Tibial artery (tissue), 4 donors: ENCODE data around the gene CHMP5.

Experiments
- DNase-seq, 2 donors: peaks; one replicate each; pipeline ENCODE4 v3.0.0-alpha.2; 2019
- H3K27ac ChIP-seq, 2 donors: fragments of 200-600 bp; sonication (generic) in 1 of 2; 1 replicate in 1 of 2; 2 replicates in 1 of 2; pipeline ENCODE4 v1.5.1; 2018 to 2019; ENCODE audit warnings: mild to moderate bottlenecking in 1 of 2
- H3K27me3 ChIP-seq, 2 donors: fragments of 200-600 bp; sonication (generic) in 1 of 2; one replicate each; pipeline versions ENCODE4 v1.5.1 to v1.6.0; 2016 to 2019
- H3K36me3 ChIP-seq, 3 donors: fragments of 200-600 bp; sonication (generic) in 2 of 3; one replicate each; pipeline ENCODE4 v1.5.1; 2016 to 2019; ENCODE audit warnings: mild to moderate bottlenecking in 2 of 3
- H3K4me1 ChIP-seq, 4 donors: fragments of 200-600 bp; sonication (generic) in 2 of 4; 1 replicate in 3 of 4; 2 replicates in 1 of 4; pipeline ENCODE4 v1.5.1; 2016 to 2019
- H3K4me3 ChIP-seq, 2 donors: fragments of 200-600 bp; sonication (generic) in 1 of 2; 1 replicate in 1 of 2; 2 replicates in 1 of 2; pipeline ENCODE4 v1.5.1; 2018 to 2019; ENCODE audit warnings: mild to moderate bottlenecking in 2 of 2
- H3K9me3 ChIP-seq, 3 donors: fragments of 200-600 bp; sonication (generic) in 1 of 3; one replicate each; pipeline ENCODE4 v1.5.1; 2016 to 2019
- intact Hi-C: fragments of 100-400 bp; cut with DNase I; formaldehyde crosslinking; loops from one replicate; pipeline ENCODE4 v1.15.0; 2023; ENCODE audit warnings: low total_unique reads
- TF ChIP-seq, protein P1 (sequence below), 2 experiments: fragments of 200-600 bp in 1 of 2; fragments of 450-650 bp in 1 of 2; IDR thresholded peaks; one replicate each; pipeline ENCODE4 v1.5.1; 2017 to 2019; ENCODE audit warnings: antibody characterized with exemption in 2 of 2, mild to moderate bottlenecking in 1 of 2, moderate library complexity in 1 of 2

Gene CHMP5

GRCh38 chr9:33236571-33236970 lies 28.3 kb upstream of the CHMP5 start:
- Histone ChIP-seq H3K36me3 (no peaks in the 10 kb centered on the region), H3K27me3 (peaks cover 0 to 11% of the 10 kb centered on the region in 2 donors), H3K4me1 (peaks cover 0 to 6% (median 0%) of the 10 kb centered on the region in 4 donors), H3K9me3 (no peaks in the 10 kb centered on the region), H3K4me3 (no peak overlapping the region), H3K27ac (no peak overlapping the region)
- DNase-seq = no peak
- TF ChIP-seq, protein P1, sequence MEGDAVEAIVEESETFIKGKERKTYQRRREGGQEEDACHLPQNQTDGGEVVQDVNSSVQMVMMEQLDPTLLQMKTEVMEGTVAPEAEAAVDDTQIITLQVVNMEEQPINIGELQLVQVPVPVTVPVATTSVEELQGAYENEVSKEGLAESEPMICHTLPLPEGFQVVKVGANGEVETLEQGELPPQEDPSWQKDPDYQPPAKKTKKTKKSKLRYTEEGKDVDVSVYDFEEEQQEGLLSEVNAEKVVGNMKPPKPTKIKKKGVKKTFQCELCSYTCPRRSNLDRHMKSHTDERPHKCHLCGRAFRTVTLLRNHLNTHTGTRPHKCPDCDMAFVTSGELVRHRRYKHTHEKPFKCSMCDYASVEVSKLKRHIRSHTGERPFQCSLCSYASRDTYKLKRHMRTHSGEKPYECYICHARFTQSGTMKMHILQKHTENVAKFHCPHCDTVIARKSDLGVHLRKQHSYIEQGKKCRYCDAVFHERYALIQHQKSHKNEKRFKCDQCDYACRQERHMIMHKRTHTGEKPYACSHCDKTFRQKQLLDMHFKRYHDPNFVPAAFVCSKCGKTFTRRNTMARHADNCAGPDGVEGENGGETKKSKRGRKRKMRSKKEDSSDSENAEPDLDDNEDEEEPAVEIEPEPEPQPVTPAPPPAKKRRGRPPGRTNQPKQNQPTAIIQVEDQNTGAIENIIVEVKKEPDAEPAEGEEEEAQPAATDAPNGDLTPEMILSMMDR (IDR thresholded peaks at IDR 0.05) = no peak
- intact Hi-C loops = no loop called here

DNA sequence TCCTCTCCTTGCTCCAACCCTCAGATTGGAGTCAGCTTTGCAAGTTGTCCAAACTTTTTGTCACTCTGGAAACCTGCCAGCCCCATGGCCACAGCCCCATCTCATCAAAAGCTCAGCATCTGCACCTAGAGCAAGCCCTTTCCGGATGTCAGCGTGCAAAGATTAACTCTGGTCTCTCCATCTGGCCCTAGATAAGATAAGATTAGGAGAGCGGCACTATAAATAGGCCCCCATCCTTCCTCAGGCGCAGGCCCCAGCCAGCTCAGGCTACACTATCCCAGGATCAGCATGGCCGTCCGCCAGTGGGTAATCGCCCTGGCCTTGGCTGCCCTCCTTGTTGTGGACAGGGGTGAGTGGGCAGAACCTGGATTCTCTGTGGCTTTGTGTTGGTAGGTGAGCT lies 24.9 kb upstream of the CHMP5 start, which contains the start of gene SPINK4:
Gene SPINK4 (plus strand): TSS at position 247 of the 400 bp plus-strand sequence. CDS start 42 bp downstream, at position 289.
- no peak for DNase-seq
- TF ChIP-seq, protein P1 (IDR thresholded peaks at IDR 0.05) = no peak
- Histone ChIP-seq H3K27ac (no peak within 1 kb of the TSS), H3K27me3 (peaks cover 0 to 13% of the 10 kb centered on the region in 2 donors), H3K36me3 (no peaks in the 10 kb centered on the region), H3K4me3 (no peak within 1 kb of the TSS), H3K4me1 (no peaks in the 10 kb centered on the region), H3K9me3 (no peaks in the 10 kb centered on the region)
- intact Hi-C loops = no loop called here

DNA sequence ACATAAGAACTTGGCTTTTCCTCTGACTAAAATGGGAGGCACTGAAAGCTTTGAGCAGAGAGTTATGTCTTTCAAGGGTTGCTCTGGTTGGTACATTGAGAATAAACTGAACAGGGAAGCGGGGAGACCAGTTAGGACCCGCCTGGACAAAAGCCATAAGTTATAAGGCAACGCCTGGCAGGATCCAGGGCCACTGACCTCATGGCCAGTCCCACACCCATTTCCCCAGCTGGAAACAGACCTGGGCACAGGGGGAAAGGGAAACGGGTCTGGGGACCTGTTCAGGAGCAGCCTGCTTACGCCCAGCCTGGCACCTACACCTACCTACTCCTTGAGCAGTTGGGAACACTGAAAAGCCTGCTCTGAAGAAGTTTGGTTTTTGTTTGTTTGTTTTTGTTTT lies 23.6 kb upstream of the CHMP5 start:
- TF ChIP-seq, protein P1 (IDR thresholded peaks at IDR 0.05) = no peak
- Histone ChIP-seq H3K27me3 (peaks cover 0 to 9% of the 10 kb centered on the region in 2 donors), H3K4me3 (no peak overlapping the region), H3K36me3 (no peaks in the 10 kb centered on the region), H3K9me3 (no peaks in the 10 kb centered on the region), H3K4me1 (no peaks in the 10 kb centered on the region), H3K27ac (no peak overlapping the region)
- DNase-seq = peak in 1 of 2 donors; percentile 51
- intact Hi-C loops = no loop called here

DNA sequence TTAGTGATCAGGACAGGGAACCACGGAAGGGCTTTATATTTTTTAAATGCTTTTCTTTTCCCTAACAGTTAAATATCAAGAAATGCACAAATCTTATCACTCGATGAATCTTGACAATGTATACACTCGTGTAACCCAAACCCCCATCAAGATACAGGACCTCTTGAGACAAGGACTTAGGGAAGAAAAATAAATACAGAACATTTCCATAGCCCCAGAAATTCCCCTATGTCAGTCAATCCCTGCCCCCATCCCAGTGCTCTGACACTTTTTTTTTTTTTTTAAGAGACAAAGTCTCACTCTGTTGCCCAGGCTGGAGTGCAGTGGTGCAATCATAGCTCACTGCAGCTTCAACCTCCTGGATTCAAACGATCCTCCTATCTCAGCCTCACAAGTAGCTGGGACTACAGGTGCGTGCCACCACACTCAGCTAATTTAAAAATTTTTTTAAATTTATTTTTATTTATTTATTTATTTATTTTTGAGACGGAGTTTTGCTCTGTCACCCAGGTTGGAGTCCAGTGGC lies 22.2 kb upstream of the CHMP5 start:
- intact Hi-C loops = no loop called here

DNA sequence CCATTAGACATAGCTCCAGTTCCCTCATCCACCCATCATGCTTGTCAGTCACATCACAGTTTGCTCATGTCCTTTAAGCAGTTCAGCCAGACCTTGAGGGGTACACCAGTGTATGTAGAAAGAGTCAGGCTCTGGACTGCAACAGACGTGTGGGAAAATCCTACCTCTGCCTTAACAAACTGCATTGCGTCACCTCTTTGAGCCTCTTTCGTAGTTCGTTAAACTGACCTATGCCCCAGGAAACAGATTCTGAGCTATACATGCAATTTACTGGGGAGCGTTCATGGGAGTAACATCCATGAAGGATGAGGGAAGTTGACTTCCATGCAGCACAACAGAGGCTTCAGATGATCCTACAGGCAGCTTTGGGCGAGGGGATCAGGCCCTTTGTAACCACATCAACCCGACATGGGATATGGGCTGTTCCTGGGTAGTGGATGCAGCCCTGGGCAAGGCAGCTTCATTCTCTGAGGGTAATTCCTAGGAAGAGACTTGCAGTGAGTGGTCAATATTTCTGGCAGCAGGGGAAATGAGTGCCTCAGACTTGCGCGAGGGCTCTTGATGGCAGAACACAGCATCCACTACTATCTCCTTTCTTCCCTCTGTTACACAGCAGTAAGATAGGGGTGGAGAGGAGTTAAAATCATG lies 20.6 kb upstream of the CHMP5 start:
- intact Hi-C loops = no loop called here
- DNase-seq = no peak
- H3K36me3 ChIP-seq = peaks cover 0 to 12% (median 0%) of the 10 kb centered on the region in 3 donors

More for the DNA sequence above, 22.2 kb upstream of the CHMP5 start:
- Histone ChIP-seq H3K27ac (no peak overlapping the region), H3K27me3 (peaks cover 0 to 4% of the 10 kb centered on the region in 2 donors), H3K36me3 (peaks cover 0 to 2% (median 0%) of the 10 kb centered on the region in 3 donors), H3K9me3 (no peaks in the 10 kb centered on the region), H3K4me1 (no peaks in the 10 kb centered on the region), H3K4me3 (no peak overlapping the region)
- no peak for DNase-seq
- TF ChIP-seq, protein P1 (IDR thresholded peaks at IDR 0.05) = no peak

More for the DNA sequence above, 20.6 kb upstream of the CHMP5 start:
- TF ChIP-seq, protein P1 (IDR thresholded peaks at IDR 0.05) = no peak
- Histone ChIP-seq H3K27me3 (peaks cover 0 to 4% of the 10 kb centered on the region in 2 donors), H3K9me3 (no peaks in the 10 kb centered on the region), H3K27ac (no peak overlapping the region), H3K4me1 (no peaks in the 10 kb centered on the region), H3K4me3 (no peak overlapping the region)
